Measurements from ENCODE around the gene SLC25A2.
A peak's percentile ranks its signal among the peaks of the same experiment; 100 is the strongest.
"Not testable (repeated sequence)": the region's sequence is repeated elsewhere in the genome, so short reads cannot be mapped to it uniquely, and the experiment has no call there.

SLC25A2 gene

GRCh38 chr5:141303756-141304155, at the start of gene SLC25A2:
Gene SLC25A2, minus strand, starts transcription at chr5:141304049. Its CDS starts 184 bp downstream, at chr5:141303865.
- no peak for DNase-seq (ENCODE audit: extremely low read depth in 1 of 2, low read depth in 1 of 2)

DNA sequence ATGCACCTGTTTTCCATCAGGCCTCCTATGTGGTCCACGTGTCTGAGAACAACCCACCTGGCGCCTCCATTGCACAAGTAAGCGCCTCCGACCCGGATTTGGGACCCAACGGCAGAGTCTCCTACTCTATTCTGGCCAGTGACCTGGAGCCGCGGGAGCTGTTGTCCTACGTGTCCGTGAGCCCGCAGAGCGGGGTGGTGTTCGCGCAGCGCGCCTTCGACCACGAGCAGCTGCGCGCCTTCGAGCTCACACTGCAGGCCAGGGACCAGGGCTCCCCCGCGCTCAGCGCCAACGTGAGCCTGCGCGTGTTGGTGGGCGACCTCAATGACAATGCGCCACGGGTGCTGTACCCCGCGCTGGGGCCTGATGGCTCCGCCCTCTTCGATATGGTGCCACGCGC, 47.7 kb upstream of the SLC25A2 start:
- no peak for DNase-seq (ENCODE audit: extremely low read depth in 1 of 2, low read depth in 1 of 2)

- no peak for DNase-seq (ENCODE audit: extremely low read depth in 1 of 2, low read depth in 1 of 2)
Observed at GRCh38 chr5:141349917-141350619, 46.2 kb upstream of the SLC25A2 start, which contains the start of gene PCDHGB1. Gene PCDHGB1, plus strand, starts transcription at chr5:141350099. Its CDS starts 162 bp downstream, at chr5:141350261.

GRCh38 chr5:141346017-141346416, 42.2 kb upstream of the SLC25A2 start:
- not testable (repeated sequence) for DNase-seq (ENCODE audit: extremely low read depth in 1 of 2, low read depth in 1 of 2)

DNA sequence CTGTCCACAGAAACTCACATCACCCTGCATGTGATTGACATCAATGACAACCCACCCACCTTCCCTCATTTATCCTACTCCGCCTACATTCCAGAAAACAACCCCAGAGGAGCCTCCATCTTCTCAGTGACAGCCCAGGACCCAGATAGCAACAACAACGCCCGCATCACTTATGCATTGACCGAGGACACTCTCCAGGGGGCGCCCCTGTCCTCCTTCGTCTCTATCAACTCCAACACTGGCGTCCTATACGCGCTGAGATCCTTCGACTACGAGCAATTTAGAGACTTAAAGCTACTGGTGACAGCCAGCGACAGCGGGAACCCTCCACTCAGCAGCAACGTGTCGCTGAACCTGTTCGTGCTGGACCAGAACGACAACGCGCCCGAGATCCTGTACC, 41.5 kb upstream of the SLC25A2 start:
- DNase-seq (ENCODE audit: extremely low read depth in 1 of 2, low read depth in 1 of 2) = no peak

- DNase-seq (ENCODE audit: extremely low read depth in 1 of 2, low read depth in 1 of 2) = no peak
Observed at GRCh38 chr5:141343953-141344463, 40.2 kb upstream of the SLC25A2 start.

- DNase-seq (ENCODE audit: extremely low read depth in 1 of 2, low read depth in 1 of 2) = no peak
Observed at GRCh38 chr5:141343242-141343952, 39.5 kb upstream of the SLC25A2 start, which contains the start of gene PCDHGA3. Gene PCDHGA3, plus strand, starts transcription at chr5:141343829. Its CDS starts 205 bp downstream, at chr5:141344034.

GRCh38 chr5:141342773-141343172, 38.9 kb upstream of the SLC25A2 start:
- no peak for DNase-seq (ENCODE audit: extremely low read depth in 1 of 2, low read depth in 1 of 2)

- DNase-seq (ENCODE audit: extremely low read depth in 1 of 2, low read depth in 1 of 2) = not testable (repeated sequence)
Observed at GRCh38 chr5:141340781-141341354, 37.0 kb upstream of the SLC25A2 start.

- no peak for DNase-seq (ENCODE audit: extremely low read depth in 1 of 2, low read depth in 1 of 2)
Observed at GRCh38 chr5:141338538-141339306, 34.9 kb upstream of the SLC25A2 start, which contains the start of gene PCDHGA2. Gene PCDHGA2, plus strand, starts transcription at chr5:141338760.

DNA sequence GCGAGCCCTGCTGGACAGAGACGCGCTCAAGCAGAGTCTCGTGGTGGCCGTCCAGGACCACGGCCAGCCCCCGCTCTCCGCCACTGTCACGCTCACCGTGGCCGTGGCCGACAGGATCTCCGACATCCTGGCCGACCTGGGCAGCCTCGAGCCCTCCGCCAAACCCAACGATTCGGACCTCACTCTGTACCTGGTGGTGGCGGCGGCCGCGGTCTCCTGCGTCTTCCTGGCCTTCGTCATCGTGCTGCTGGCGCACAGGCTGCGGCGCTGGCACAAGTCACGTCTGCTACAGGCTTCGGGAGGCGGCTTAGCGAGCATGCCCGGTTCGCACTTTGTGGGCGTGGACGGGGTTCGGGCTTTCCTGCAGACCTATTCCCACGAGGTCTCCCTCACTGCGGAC, 28.7 kb upstream of the SLC25A2 start:
- not testable (repeated sequence) for DNase-seq (ENCODE audit: extremely low read depth in 1 of 2, low read depth in 1 of 2)

GRCh38 chr5:141330299-141331080, 26.6 kb upstream of the SLC25A2 start, which contains the start of gene PCDHGA1:
Gene PCDHGA1, plus strand, starts transcription at chr5:141330514.
- DNase-seq (ENCODE audit: extremely low read depth in 1 of 2, low read depth in 1 of 2) = no peak

- DNase-seq (ENCODE audit: extremely low read depth in 1 of 2, low read depth in 1 of 2) = no peak
Observed at GRCh38 chr5:141328231-141328630, 24.4 kb upstream of the SLC25A2 start.

DNA sequence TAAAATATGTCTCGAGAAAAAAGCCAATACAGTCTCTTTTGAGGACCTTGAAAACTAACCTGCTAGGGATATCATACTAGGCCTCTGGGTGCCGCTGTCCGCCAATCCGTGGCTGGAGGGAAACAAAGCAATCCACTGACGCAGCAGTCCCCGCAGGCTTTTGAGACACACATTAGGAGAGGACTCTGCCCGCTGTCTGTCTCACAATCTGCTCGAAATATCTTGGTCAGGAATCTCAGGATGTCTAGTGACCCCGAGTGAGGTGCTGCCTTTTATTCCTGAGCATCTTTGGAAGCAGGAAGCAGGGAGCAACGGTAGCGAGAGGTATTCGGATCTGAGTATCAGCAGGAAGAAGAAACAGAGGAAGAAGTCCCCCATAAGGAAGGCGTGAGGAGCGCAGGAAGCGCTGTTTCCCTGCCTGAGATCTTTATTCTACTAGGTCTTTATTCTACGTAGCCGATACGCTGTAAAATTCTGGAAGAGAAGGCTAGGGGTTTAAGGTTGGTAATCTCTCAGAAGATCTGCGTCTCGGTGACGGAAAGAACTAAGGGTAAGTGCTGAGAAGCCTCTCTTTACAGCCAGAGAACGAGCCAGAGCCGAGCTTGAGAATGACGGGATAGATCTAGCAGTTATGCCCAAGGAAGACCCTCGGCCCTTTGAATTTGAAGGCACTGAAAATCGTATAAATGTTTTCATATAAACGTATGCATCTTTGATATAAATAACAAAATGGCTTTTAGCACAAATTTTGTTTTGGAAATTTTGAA, 22.4 kb upstream of the SLC25A2 start:
- peak; percentile 26 to 49 for DNase-seq (ENCODE audit: extremely low read depth in 1 of 2, low read depth in 1 of 2)

DNA sequence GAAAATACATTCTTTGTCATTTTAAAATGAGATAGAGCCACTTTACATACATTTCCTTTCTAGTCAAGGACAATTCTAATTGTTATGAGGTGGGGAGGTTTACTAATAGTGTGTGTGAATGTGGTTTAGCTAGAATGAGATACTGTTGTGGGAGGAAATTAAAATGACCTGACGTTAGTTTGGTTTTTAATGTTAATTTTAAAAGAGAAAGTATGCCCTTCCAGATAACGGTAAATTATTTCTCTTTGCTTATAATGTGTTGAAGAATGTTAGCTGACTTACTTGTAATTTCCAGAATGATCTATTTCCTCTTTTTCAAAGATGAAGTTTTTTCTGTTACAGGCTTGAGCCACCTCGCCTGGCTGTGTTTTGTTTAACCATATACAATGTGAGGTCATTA, 18.4 kb upstream of the SLC25A2 start:
- no peak for DNase-seq (ENCODE audit: extremely low read depth in 1 of 2, low read depth in 1 of 2)

GRCh38 chr5:141320225-141321169, 16.6 kb upstream of the SLC25A2 start, which contains the start of gene TAF7:
Gene TAF7, minus strand, starts transcription at chr5:141320784. Its CDS starts 740 bp downstream, at chr5:141320044.
- peak; percentile 70 to 89 for DNase-seq (ENCODE audit: extremely low read depth in 1 of 2, low read depth in 1 of 2)

GRCh38 chr5:141319699-141320098, 15.8 kb upstream of the SLC25A2 start:
- DNase-seq (ENCODE audit: extremely low read depth in 1 of 2, low read depth in 1 of 2) = no peak

- DNase-seq (ENCODE audit: extremely low read depth in 1 of 2, low read depth in 1 of 2) = no peak
Observed at GRCh38 chr5:141319202-141319601, 15.4 kb upstream of the SLC25A2 start.

Data from activated CD8-positive, alpha-beta memory T cell treated with anti-CD3 and anti-CD28 coated beads for 1 hour (primary cell).